CD4-positive, alpha-beta T cell (primary cell): Measurements from ENCODE around the gene ENPP5. TPM values are rescaled to one million over a fixed set of nuclear protein-coding genes. Genes with fewer than 3 reads are reported as not detected.

Source experiments
- ATAC-seq: fragments of 200-7000 bp; cut with Tn5 transposase; one replicate; pipeline ENCODE4 v1.10.0; 2022; ENCODE audit warnings: mild to moderate bottlenecking; ENCODE audit not compliant: poor library complexity
- CTCF ChIA-PET: fragments of 350-600 bp; sonication (Branson Sonifier 250); formaldehyde crosslinking; loops from one replicate; lab custom pipeline; 2021; ENCODE audit warnings: antibody characterized with exemption, inconsistent platforms; lab: Charles Lee
- POLR2A ChIA-PET: fragments of 350-600 bp; sonication (Branson Sonifier 250); formaldehyde crosslinking; loops from one replicate; lab custom pipeline; 2021; ENCODE audit warnings: antibody characterized with exemption, inconsistent platforms; lab: Charles Lee
- DNase-seq, 14 experiments: peaks; one replicate each; pipeline ENCODE4 v3.0.0-alpha.2; 2013 to 2020; ENCODE audit warnings: mixed read lengths in 2 of 14
- H3K27ac ChIP-seq, 2 donors: one replicate each; pipeline versions ENCODE4 v1.5.1 to v1.7.0; 2013; ENCODE audit warnings: low read length in 2 of 2, low read depth in 1 of 2, mild to moderate bottlenecking in 1 of 2
- H3K27me3 ChIP-seq, 2 experiments: 1 replicate in 1 of 2; 2 replicates in 1 of 2; pipeline versions ENCODE4 v1.6.1 to v1.7.0; 2013; ENCODE audit warnings: low read length in 2 of 2, control low read depth in 1 of 2, mild to moderate bottlenecking in 1 of 2, moderate library complexity in 1 of 2; ENCODE audit not compliant: insufficient read depth in 2 of 2, control insufficient read depth in 1 of 2
- H3K36me3 ChIP-seq: one replicate; pipeline ENCODE4 v1.6.1; 2013; ENCODE audit warnings: low read length, control low read depth; ENCODE audit not compliant: insufficient read depth
- H3K4me1 ChIP-seq: one replicate; pipeline ENCODE4 v1.6.1; 2013; ENCODE audit warnings: low read length, control low read depth; ENCODE audit not compliant: insufficient read depth
- H3K4me3 ChIP-seq: one replicate; pipeline ENCODE4 v1.5.1; 2013; ENCODE audit warnings: mild to moderate bottlenecking, low read length, moderate library complexity
- H3K9me3 ChIP-seq, 2 experiments: 1 replicate in 1 of 2; 2 replicates in 1 of 2; pipeline versions ENCODE4 v1.6.1 to v1.7.0; 2013; ENCODE audit warnings: low read length in 2 of 2, mild to moderate bottlenecking in 2 of 2, control low read depth in 1 of 2, moderate library complexity in 1 of 2; ENCODE audit not compliant: control insufficient read depth in 1 of 2, insufficient read depth in 1 of 2
- H3K27ac Mint-ChIP-seq: one replicate; pipeline ENCODE4 v1.8.0; 2020; ENCODE audit warnings: mixed read lengths
- H3K27me3 Mint-ChIP-seq: one replicate; pipeline ENCODE4 v1.8.0; 2021; ENCODE audit warnings: mixed read lengths
- H3K36me3 Mint-ChIP-seq: one replicate; pipeline ENCODE4 v1.8.0; 2021; ENCODE audit warnings: low read depth, mixed read lengths
- H3K4me1 Mint-ChIP-seq: one replicate; pipeline ENCODE4 v1.8.0; 2021; ENCODE audit warnings: low read depth, mixed read lengths
- H3K4me3 Mint-ChIP-seq: one replicate; pipeline ENCODE4 v1.8.0; 2020; ENCODE audit warnings: mild to moderate bottlenecking, mixed read lengths
- H3K9me3 Mint-ChIP-seq: one replicate; pipeline ENCODE4 v1.8.0; 2020; ENCODE audit warnings: mixed read lengths
- CTCF ChIP-seq: fragments of 200-600 bp; IDR thresholded peaks from one replicate; pipeline ENCODE4 v1.8.0; 2022; ENCODE audit warnings: antibody characterized with exemption, mild to moderate bottlenecking
- intact Hi-C, 2 experiments: fragments of 100-400 bp; cut with DNase I in 1 of 2; cut with micrococcal nuclease in 1 of 2; formaldehyde crosslinking; loops; one replicate each; pipeline versions ENCODE4 v1.15.1 to v1.9.0; 2023 to 2025; cut with DNase I, micrococcal nuclease
- total RNA-seq, 174 experiments: library from RNA in 2 of 174; stranded (reverse) in 2 of 174; gene quantifications; one replicate each; pipeline ENCODE4 v1.2.3 and lab custom pipeline; 2021 to 2026

ENPP5 gene
- total RNA-seq, 2 experiments from 2014 or later = 0.11 to 0.19 TPM

GRCh38 chr6:46116289-46116688 is 54.5 kb downstream of the ENPP5 start:
- Mint-ChIP-seq H3K27me3 (no peaks in the 10 kb centered on the region), H3K4me3 (no peak overlapping the region), H3K9me3 (no peaks in the 10 kb centered on the region), H3K4me1 (peaks cover 5% of the 10 kb centered on the region), H3K36me3 (peaks cover 25% of the 10 kb centered on the region), H3K27ac (no peak overlapping the region)
- Histone ChIP-seq H3K27me3 (no peaks in the 10 kb centered on the region), H3K9me3 (peaks cover 0 to 8% of the 10 kb centered on the region in 2 experiments), H3K27ac (no peak overlapping the region), H3K36me3 (no peaks in the 10 kb centered on the region), H3K4me3 (no peak overlapping the region), H3K4me1 (peaks cover 11% of the 10 kb centered on the region)
- no peak for TF ChIP-seq CTCF
- ChIA-PET CTCF (no interaction called here), POLR2A (interaction anchor here (0.9 kb wide), 1 partner anchor 14 kb away, joined by 3 read pairs; the partner anchor contains the start of gene ENPP4)
- no peak for DNase-seq
- intact Hi-C loops = no loop called here
- no peak for ATAC-seq

GRCh38 chr6:46115634-46116033 is 55.1 kb downstream of the ENPP5 start:
- no peak for TF ChIP-seq CTCF

GRCh38 chr6:46113370-46113769 is 57.4 kb downstream of the ENPP5 start:
- Mint-ChIP-seq H3K27me3 (no peaks in the 10 kb centered on the region), H3K4me1 (no peaks in the 10 kb centered on the region), H3K27ac (no peak overlapping the region), H3K36me3 (peaks cover 36% of the 10 kb centered on the region), H3K4me3 (no peak overlapping the region), H3K9me3 (peaks cover 3% of the 10 kb centered on the region)
- ChIA-PET CTCF (no interaction called here), POLR2A (no interaction called here)
- H3K27me3 ChIP-seq = no peaks in the 10 kb centered on the region
- H3K9me3 ChIP-seq = peaks cover 0 to under 1% of the 10 kb centered on the region in 2 experiments
- no peaks in the 10 kb centered on the region for H3K4me1 ChIP-seq
- no peaks in the 10 kb centered on the region for H3K36me3 ChIP-seq
- intact Hi-C loops = no loop called here
- H3K27ac ChIP-seq = no peak overlapping the region
- DNase-seq (no peak), ATAC-seq (no peak)
- H3K4me3 ChIP-seq = no peak overlapping the region
- no peak for TF ChIP-seq CTCF

More at GRCh38 chr6:46115634-46116033, 55.1 kb downstream of the ENPP5 start:
- Mint-ChIP-seq H3K27me3 (no peaks in the 10 kb centered on the region), H3K4me1 (peaks cover 5% of the 10 kb centered on the region), H3K9me3 (no peaks in the 10 kb centered on the region), H3K36me3 (peaks cover 27% of the 10 kb centered on the region), H3K27ac (no peak overlapping the region), H3K4me3 (no peak overlapping the region)
- ChIA-PET POLR2A (interaction anchor here (0.6 kb wide), 1 partner anchor 26 kb away, joined by 3 read pairs; no protein-coding TSS in a partner anchor), CTCF (no interaction called here)
- H3K27me3 ChIP-seq = no peaks in the 10 kb centered on the region
- H3K4me3 ChIP-seq = no peak overlapping the region
- intact Hi-C loops = no loop called here
- H3K27ac ChIP-seq = no peak overlapping the region
- ATAC-seq (no peak), DNase-seq (no peak)
- no peaks in the 10 kb centered on the region for H3K36me3 ChIP-seq
- H3K9me3 ChIP-seq = peaks cover 0 to 8% of the 10 kb centered on the region in 2 experiments
- H3K4me1 ChIP-seq = peaks cover 11% of the 10 kb centered on the region

Other genes with a start within 250 kb of the ENPP5 start
- 1 to 10 TPM; 2.5 to 2.8 TPM for gene CLIC5, start 155.1 kb downstream of the ENPP5 start, total RNA-seq
- 1 to 10 TPM; 3.7 to 4.3 TPM for gene ENPP4, start 41.0 kb downstream of the ENPP5 start, total RNA-seq